PC-3 (cell line): ENCODE measurements around the gene CMKLR1. TPM values are rescaled to one million over a fixed set of nuclear protein-coding genes. Genes with fewer than 3 reads are reported as not detected.
A peak's percentile ranks its signal among the peaks of the same experiment; 100 is the strongest.

ENCODE experiments used
- ATAC-seq: fragments of 200-7000 bp; cut with Tn5 transposase; 2 replicates; pipeline ENCODE4 v1.9.1; 2020; ENCODE audit warnings: mild to moderate bottlenecking, moderate library complexity
- BruUV-seq: library from RNA; stranded (reverse); fragments of 400-500 nt; replicated peaks from 2 replicates; lab custom pipeline; 2021; lab: Mats Ljungman, UMichigan
- CTCF ChIA-PET: fragments of 300-600 bp; sonication (Branson Sonifier 250); formaldehyde crosslinking; loops from one replicate; lab custom pipeline; 2022; ENCODE audit warnings: antibody characterized with exemption; lab: Charles Lee
- POLR2A ChIA-PET: fragments of 300-600 bp; sonication (Branson Sonifier 250); formaldehyde crosslinking; loops from one replicate; lab custom pipeline; 2022; ENCODE audit warnings: antibody characterized with exemption; ENCODE audit not compliant: unreplicated experiment; lab: Charles Lee
- DNase-seq: peaks from one replicate; pipeline ENCODE4 v3.0.0-alpha.2; 2015
- H2AFZ ChIP-seq: fragments of 300-600 bp; sonication (generic); 2 replicates; pipeline ENCODE4 v1.6.0; 2016; ENCODE audit warnings: antibody characterized with exemption, low read length
- H3F3A ChIP-seq: fragments of 300-600 bp; sonication (generic); one replicate; pipeline ENCODE4 v1.6.0; 2017; ENCODE audit warnings: antibody characterized with exemption, low read length, control low read depth, mild to moderate bottlenecking; ENCODE audit not compliant: unreplicated experiment
- H3K27ac ChIP-seq: fragments of 300-600 bp; sonication (generic); 2 replicates; pipeline ENCODE4 v1.5.1; 2016; ENCODE audit warnings: mild to moderate bottlenecking, low read length
- H3K27me3 ChIP-seq: fragments of 300-600 bp; sonication (generic); 2 replicates; pipeline ENCODE4 v1.6.1; 2016; ENCODE audit warnings: low read length, mixed read lengths
- H3K36me3 ChIP-seq: fragments of 300-600 bp; sonication (generic); 2 replicates; pipeline ENCODE4 v1.6.1; 2016; ENCODE audit warnings: low read depth, mixed run types, low read length, mixed read lengths
- H3K4me1 ChIP-seq: fragments of 300-600 bp; sonication (generic); 2 replicates; pipeline ENCODE4 v1.5.1; 2016; ENCODE audit warnings: low read length; ENCODE audit not compliant: insufficient read depth
- H3K4me2 ChIP-seq: fragments of 300-600 bp; sonication (generic); 2 replicates; pipeline ENCODE4 v1.6.0; 2016; ENCODE audit warnings: low read length
- H3K4me3 ChIP-seq: fragments of 300-600 bp; sonication (generic); 2 replicates; pipeline ENCODE4 v1.5.1; 2016; ENCODE audit warnings: mild to moderate bottlenecking, low read length, mixed read lengths
- H3K79me2 ChIP-seq: fragments of 300-600 bp; sonication (generic); 2 replicates; pipeline ENCODE4 v1.6.1; 2017; ENCODE audit warnings: low read length, mixed read lengths
- H3K9ac ChIP-seq: fragments of 300-600 bp; sonication (generic); 2 replicates; pipeline ENCODE4 v1.6.0; 2016; ENCODE audit warnings: mild to moderate bottlenecking, low read length
- H3K9me2 ChIP-seq: fragments of 300-600 bp; sonication (generic); replicated peaks from 2 replicates; pipeline ENCODE4 v1.6.1; 2016; ENCODE audit warnings: mixed run types, low read length, mixed read lengths
- H3K9me3 ChIP-seq: fragments of 300-600 bp; sonication (generic); 2 replicates; pipeline ENCODE4 v1.6.1; 2016; ENCODE audit warnings: low read length, mixed read lengths
- H4K20me1 ChIP-seq: fragments of 300-600 bp; sonication (generic); 2 replicates; pipeline ENCODE4 v1.6.1; 2016; ENCODE audit warnings: low read length, mixed read lengths
- CTCF ChIP-seq: fragments of 300-600 bp; sonication (generic); conservative IDR thresholded peaks from 2 replicates; pipeline ENCODE4 v1.5.1; 2017; ENCODE audit warnings: antibody characterized with exemption, low read depth, mild to moderate bottlenecking, low read length
- EZH2 ChIP-seq: fragments of 300-600 bp; sonication (generic); IDR thresholded peaks from one replicate; pipeline ENCODE4 v1.6.1; 2017; ENCODE audit warnings: antibody characterized with exemption, mild to moderate bottlenecking, low read length; ENCODE audit not compliant: unreplicated experiment
- EZH2phosphoT487 ChIP-seq: fragments of 300-600 bp; sonication (generic); IDR thresholded peaks from 2 replicates; pipeline ENCODE4 v1.6.1; 2018; ENCODE audit warnings: mild to moderate bottlenecking, antibody characterized with exemption, low read length, borderline replicate concordance
- intact Hi-C: fragments of 100-400 bp; cut with micrococcal nuclease; formaldehyde crosslinking; loops from 2 replicates; pipeline ENCODE4 v1.9.0; 2023
- total RNA-seq: library from RNA; depleted of rRNA; stranded (reverse); fragments of >200 nt; gene quantifications from 2 replicates; pipeline ENCODE4 v1.2.3, GENCODE V29; 2014

The CMKLR1 gene
- total RNA-seq, 1 experiment from 2014 or later, result not detected

- no peaks in the 10 kb centered on the region for H3K9me3 ChIP-seq
- peak overlapping the region; percentile 45; the same call in 1 of the 2 replicates for H2AFZ ChIP-seq
- peaks cover 8% of the 10 kb centered on the region; the same call in 1 of the 2 replicates for H3K4me1 ChIP-seq
- no peak overlapping the region for H3K27ac ChIP-seq
- no peak overlapping the region for H3K4me3 ChIP-seq
- H3F3A ChIP-seq, result no peaks in the 10 kb centered on the region
- H3K9ac ChIP-seq, result no peak overlapping the region
- POLR2A ChIA-PET, result no interaction called here
- no peaks in the 10 kb centered on the region for H4K20me1 ChIP-seq
- H3K36me3 ChIP-seq, result no peaks in the 10 kb centered on the region
- no peaks in the 10 kb centered on the region for H3K79me2 ChIP-seq
- no peaks in the 10 kb centered on the region for H3K9me2 ChIP-seq
- TF ChIP-seq CTCF, result peak; percentile 28; the same call in 1 of the 2 replicates
- TF ChIP-seq EZH2, result no peak
- CTCF ChIA-PET, result no interaction called here
- no TSS peak for BruUV-seq
- ATAC-seq (peak; percentile 56), DNase-seq (peak; percentile 51)
- intact Hi-C loops, result no loop called here
- H3K27me3 ChIP-seq, result peaks cover 37% of the 10 kb centered on the region
- peak overlapping the region; percentile 22; the same call in 1 of the 2 replicates for H3K4me2 ChIP-seq
Observed at GRCh38 chr12:108302403-108303311, 36.5 kb downstream of the CMKLR1 start.

DNA sequence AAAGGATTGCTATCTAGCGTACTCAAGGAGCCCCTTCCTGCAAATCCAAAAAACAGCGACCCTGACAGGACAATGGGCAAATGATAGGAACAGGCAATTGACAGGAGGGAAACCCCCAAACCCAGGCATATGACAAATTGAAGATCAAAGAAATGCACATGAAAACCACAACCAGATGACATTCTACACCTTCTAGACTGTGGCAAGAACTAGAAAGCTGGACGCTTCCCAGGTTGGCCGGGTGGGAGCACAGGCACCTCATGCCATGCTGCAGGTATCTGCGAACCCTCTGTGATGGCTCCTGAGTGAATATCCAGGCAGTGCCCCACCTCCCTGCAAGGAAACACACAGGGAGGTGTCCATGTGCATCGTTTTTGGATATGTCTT, 37.1 kb downstream of the CMKLR1 start:
- Histone ChIP-seq H3K27ac (no peak overlapping the region), H3K4me2 (no peak overlapping the region), H3K4me3 (no peak overlapping the region), H3K27me3 (peaks cover 31% of the 10 kb centered on the region; the same call in 1 of the 2 replicates), H3K9me3 (no peaks in the 10 kb centered on the region), H3K9ac (no peak overlapping the region), H3F3A (no peaks in the 10 kb centered on the region), H2AFZ (no peak overlapping the region), H3K79me2 (no peaks in the 10 kb centered on the region), H3K36me3 (no peaks in the 10 kb centered on the region), H3K9me2 (no peaks in the 10 kb centered on the region), H3K4me1 (peaks cover 8% of the 10 kb centered on the region; the same call in 1 of the 2 replicates), H4K20me1 (no peaks in the 10 kb centered on the region)
- intact Hi-C loops, result no loop called here
- DNase-seq (no peak), ATAC-seq (no peak)
- ChIA-PET POLR2A (no interaction called here), CTCF (no interaction called here)
- BruUV-seq, result no TSS peak
- no peak for TF ChIP-seq EZH2
- TF ChIP-seq CTCF, result no peak
- no peak for TF ChIP-seq EZH2phosphoT487

DNA sequence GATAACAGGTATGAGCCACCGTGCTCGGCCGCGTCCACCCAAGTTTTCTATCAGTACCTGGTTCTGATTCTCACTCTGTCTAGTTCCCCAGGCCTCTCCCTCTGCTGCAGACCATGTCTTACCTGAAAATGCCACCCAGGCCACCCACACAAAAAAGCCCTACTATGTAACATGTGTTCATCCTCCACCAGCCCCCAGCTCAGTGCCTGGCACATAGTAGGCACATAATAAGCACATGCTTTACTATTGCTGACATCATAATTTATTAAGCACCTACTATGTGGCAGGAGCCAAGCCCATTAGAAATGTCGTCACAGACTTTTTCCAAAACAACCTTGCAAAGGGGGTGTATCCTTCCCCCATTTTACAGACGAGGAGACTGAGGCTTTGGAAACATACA, 37.8 kb downstream of the CMKLR1 start:
- POLR2A ChIA-PET, result no interaction called here
- Histone ChIP-seq H3K9me3 (no peaks in the 10 kb centered on the region), H3K4me1 (peaks cover 8% of the 10 kb centered on the region; the same call in 1 of the 2 replicates), H3K27me3 (peaks cover 28% of the 10 kb centered on the region; the same call in 1 of the 2 replicates), H3K4me2 (no peak overlapping the region), H3K4me3 (no peak overlapping the region), H3F3A (no peaks in the 10 kb centered on the region), H3K79me2 (no peaks in the 10 kb centered on the region), H3K9me2 (no peaks in the 10 kb centered on the region), H4K20me1 (no peaks in the 10 kb centered on the region), H3K27ac (no peak overlapping the region), H3K36me3 (no peaks in the 10 kb centered on the region), H3K9ac (no peak overlapping the region), H2AFZ (no peak overlapping the region)
- TF ChIP-seq CTCF (no peak), EZH2 (no peak), EZH2phosphoT487 (no peak)
- DNase-seq, result no peak
- intact Hi-C loops, result no loop called here
- BruUV-seq, result no TSS peak
- CTCF ChIA-PET, result no interaction called here
- ATAC-seq, result no peak
